ENCODE data around the gene NUDT5.

Gene NUDT5

GRCh38 chr10:12150163-12150562, 45.5 kb downstream of the NUDT5 start:
- Histone ChIP-seq H3K4ac (ENCODE audit: low read length) (no peak overlapping the region), H2BK12ac (ENCODE audit: low read length) (no peak overlapping the region), H2AK5ac (ENCODE audit: low read depth, low read length) (no peak overlapping the region), H2BK15ac (ENCODE audit: low read length) (no peak overlapping the region), H3K9me3 (replicated peaks in 1 of 2; ENCODE audit: control insufficient read depth in 2 of 2, insufficient read depth in 1 of 2, low read depth in 1 of 2, low read length in 2 of 2) (no peaks in the 10 kb centered on the region), H3K18ac (ENCODE audit: low read length) (no peak overlapping the region), H3K23ac (ENCODE audit: low read depth, low read length, poor library complexity) (no peak overlapping the region), H2BK5ac (ENCODE audit: low read length) (no peak overlapping the region), H4K8ac (ENCODE audit: low read depth, low read length) (no peak overlapping the region), H2BK120ac (ENCODE audit: low read depth, low read length) (no peak overlapping the region), H3K4me3 (ENCODE audit: low read length in 2 of 2) (no peak overlapping the region), H3K27me3 (ENCODE audit: control insufficient read depth in 3 of 3, insufficient read depth in 3 of 3, low read depth in 1 of 3, low read length in 3 of 3) (no peaks in the 10 kb centered on the region), H3K14ac (ENCODE audit: low read length) (no peak overlapping the region), H3K9ac (ENCODE audit: low read depth, low read length, poor library complexity) (no peak overlapping the region), H3K4me1 (ENCODE audit: control insufficient read depth in 2 of 2, insufficient read depth in 1 of 2, low read depth in 1 of 2, low read length in 2 of 2) (peaks cover 0 to 4% of the 10 kb centered on the region in 2 donors), H3K36me3 (replicated peaks in 1 of 2; ENCODE audit: control insufficient read depth in 2 of 2, insufficient read depth in 2 of 2, low read length in 2 of 2) (peaks cover 8 to 70% of the 10 kb centered on the region in 2 donors), H2AFZ (ENCODE audit: low read length) (no peak overlapping the region), H4K91ac (ENCODE audit: low read depth, low read length, poor library complexity) (no peak overlapping the region), H3K79me1 (ENCODE audit: low read depth, low read length) (no peaks in the 10 kb centered on the region), H3K27ac (replicated peaks; ENCODE audit: low read length) (no peak overlapping the region), H3K4me2 (ENCODE audit: insufficient read depth, low read length, poor library complexity, severe bottlenecking) (no peak overlapping the region)
- WGBS, 2 donors (ENCODE audit: extremely low coverage in 2 of 2, insufficient read length in 2 of 2, insufficient replicate concordance in 1 of 2) = no CpG with 5 or more reads among the region's 4 CpGs
- no peak for DNase-seq (ENCODE audit: low spot score)

- Histone ChIP-seq H3K4me1 (ENCODE audit: control insufficient read depth in 2 of 2, insufficient read depth in 1 of 2, low read depth in 1 of 2, low read length in 2 of 2) (no peaks in the 10 kb centered on the region), H3K36me3 (replicated peaks in 1 of 2; ENCODE audit: control insufficient read depth in 2 of 2, insufficient read depth in 2 of 2, low read length in 2 of 2) (peaks cover 18 to 85% of the 10 kb centered on the region in 2 donors), H3K14ac (ENCODE audit: low read length) (no peak overlapping the region), H4K91ac (ENCODE audit: low read depth, low read length, poor library complexity) (no peak overlapping the region), H2BK120ac (ENCODE audit: low read depth, low read length) (no peak overlapping the region), H2BK15ac (ENCODE audit: low read length) (no peak overlapping the region), H3K23ac (ENCODE audit: low read depth, low read length, poor library complexity) (no peak overlapping the region), H2BK5ac (ENCODE audit: low read length) (no peak overlapping the region), H3K27ac (replicated peaks; ENCODE audit: low read length) (no peak overlapping the region), H2BK12ac (ENCODE audit: low read length) (no peak overlapping the region), H3K9me3 (replicated peaks in 1 of 2; ENCODE audit: control insufficient read depth in 2 of 2, insufficient read depth in 1 of 2, low read depth in 1 of 2, low read length in 2 of 2) (no peaks in the 10 kb centered on the region), H2AFZ (ENCODE audit: low read length) (no peak overlapping the region), H3K4me3 (ENCODE audit: low read length in 2 of 2) (no peak overlapping the region), H3K4ac (ENCODE audit: low read length) (no peak overlapping the region), H2AK5ac (ENCODE audit: low read depth, low read length) (no peak overlapping the region), H3K9ac (ENCODE audit: low read depth, low read length, poor library complexity) (no peak overlapping the region), H4K8ac (ENCODE audit: low read depth, low read length) (no peak overlapping the region), H3K4me2 (ENCODE audit: insufficient read depth, low read length, poor library complexity, severe bottlenecking) (no peak overlapping the region), H3K79me1 (ENCODE audit: low read depth, low read length) (no peaks in the 10 kb centered on the region), H3K18ac (ENCODE audit: low read length) (no peak overlapping the region), H3K27me3 (ENCODE audit: control insufficient read depth in 3 of 3, insufficient read depth in 3 of 3, low read depth in 1 of 3, low read length in 3 of 3) (no peaks in the 10 kb centered on the region)
- no CpG with 5 or more reads among the region's 3 CpGs for WGBS, 2 donors (ENCODE audit: extremely low coverage in 2 of 2, insufficient read length in 2 of 2, insufficient replicate concordance in 1 of 2)
- DNase-seq (ENCODE audit: low spot score) = no peak
Observed at GRCh38 chr10:12144538-12144937, 51.2 kb downstream of the NUDT5 start.

- no peak overlapping the region for H2AK5ac ChIP-seq (ENCODE audit: low read depth, low read length)
- no peak overlapping the region for H2BK12ac ChIP-seq (ENCODE audit: low read length)
- no peaks in the 10 kb centered on the region for H3K4me1 ChIP-seq (ENCODE audit: control insufficient read depth in 2 of 2, insufficient read depth in 1 of 2, low read depth in 1 of 2, low read length in 2 of 2)
- H3K4me2 ChIP-seq (ENCODE audit: insufficient read depth, low read length, poor library complexity, severe bottlenecking) = no peak overlapping the region
- H3K79me1 ChIP-seq (ENCODE audit: low read depth, low read length) = no peaks in the 10 kb centered on the region
- no peak overlapping the region for H4K8ac ChIP-seq (ENCODE audit: low read depth, low read length)
- H3K4me3 ChIP-seq (ENCODE audit: low read length in 2 of 2) = no peak overlapping the region
- H3K23ac ChIP-seq (ENCODE audit: low read depth, low read length, poor library complexity) = no peak overlapping the region
- H3K18ac ChIP-seq (ENCODE audit: low read length) = no peak overlapping the region
- no peak overlapping the region for H3K14ac ChIP-seq (ENCODE audit: low read length)
- H2BK5ac ChIP-seq (ENCODE audit: low read length) = no peak overlapping the region
- H3K9ac ChIP-seq (ENCODE audit: low read depth, low read length, poor library complexity) = no peak overlapping the region
- H3K4ac ChIP-seq (ENCODE audit: low read length) = no peak overlapping the region
- no peaks in the 10 kb centered on the region for H3K9me3 ChIP-seq (replicated peaks in 1 of 2; ENCODE audit: control insufficient read depth in 2 of 2, insufficient read depth in 1 of 2, low read depth in 1 of 2, low read length in 2 of 2)
- H3K27me3 ChIP-seq (ENCODE audit: control insufficient read depth in 3 of 3, insufficient read depth in 3 of 3, low read depth in 1 of 3, low read length in 3 of 3) = no peaks in the 10 kb centered on the region
- H2BK15ac ChIP-seq (ENCODE audit: low read length) = no peak overlapping the region
- peaks cover 18 to 92% of the 10 kb centered on the region in 2 donors for H3K36me3 ChIP-seq (replicated peaks in 1 of 2; ENCODE audit: control insufficient read depth in 2 of 2, insufficient read depth in 2 of 2, low read length in 2 of 2)
- no CpG with 5 or more reads among the region's 1 CpG for WGBS, 2 donors (ENCODE audit: extremely low coverage in 2 of 2, insufficient read length in 2 of 2, insufficient replicate concordance in 1 of 2)
- no peak overlapping the region for H3K27ac ChIP-seq (replicated peaks; ENCODE audit: low read length)
- no peak overlapping the region for H4K91ac ChIP-seq (ENCODE audit: low read depth, low read length, poor library complexity)
- no peak overlapping the region for H2BK120ac ChIP-seq (ENCODE audit: low read depth, low read length)
- no peak for DNase-seq (ENCODE audit: low spot score)
- no peak overlapping the region for H2AFZ ChIP-seq (ENCODE audit: low read length)
Observed at GRCh38 chr10:12140038-12140437, 55.7 kb downstream of the NUDT5 start.

GRCh38 chr10:12135631-12136030, 60.1 kb downstream of the NUDT5 start:
- Histone ChIP-seq H4K8ac (ENCODE audit: low read depth, low read length) (no peak overlapping the region), H2BK12ac (ENCODE audit: low read length) (no peak overlapping the region), H3K36me3 (replicated peaks in 1 of 2; ENCODE audit: control insufficient read depth in 2 of 2, insufficient read depth in 2 of 2, low read length in 2 of 2) (peaks cover 9 to 76% of the 10 kb centered on the region in 2 donors), H2BK120ac (ENCODE audit: low read depth, low read length) (no peak overlapping the region), H4K91ac (ENCODE audit: low read depth, low read length, poor library complexity) (no peak overlapping the region), H3K9ac (ENCODE audit: low read depth, low read length, poor library complexity) (no peak overlapping the region), H3K4ac (ENCODE audit: low read length) (no peak overlapping the region), H3K14ac (ENCODE audit: low read length) (no peak overlapping the region), H3K23ac (ENCODE audit: low read depth, low read length, poor library complexity) (no peak overlapping the region), H2BK5ac (ENCODE audit: low read length) (no peak overlapping the region), H3K79me1 (ENCODE audit: low read depth, low read length) (no peaks in the 10 kb centered on the region), H3K9me3 (replicated peaks in 1 of 2; ENCODE audit: control insufficient read depth in 2 of 2, insufficient read depth in 1 of 2, low read depth in 1 of 2, low read length in 2 of 2) (no peaks in the 10 kb centered on the region), H2AK5ac (ENCODE audit: low read depth, low read length) (no peak overlapping the region), H2AFZ (ENCODE audit: low read length) (no peak overlapping the region), H3K4me3 (ENCODE audit: low read length in 2 of 2) (no peak overlapping the region), H3K4me2 (ENCODE audit: insufficient read depth, low read length, poor library complexity, severe bottlenecking) (no peak overlapping the region), H2BK15ac (ENCODE audit: low read length) (no peak overlapping the region), H3K4me1 (ENCODE audit: control insufficient read depth in 2 of 2, insufficient read depth in 1 of 2, low read depth in 1 of 2, low read length in 2 of 2) (no peaks in the 10 kb centered on the region), H3K18ac (ENCODE audit: low read length) (no peak overlapping the region), H3K27ac (replicated peaks; ENCODE audit: low read length) (no peak overlapping the region), H3K27me3 (ENCODE audit: control insufficient read depth in 3 of 3, insufficient read depth in 3 of 3, low read depth in 1 of 3, low read length in 3 of 3) (no peaks in the 10 kb centered on the region)
- DNase-seq (ENCODE audit: low spot score) = no peak
- WGBS, 2 donors (ENCODE audit: extremely low coverage in 2 of 2, insufficient read length in 2 of 2, insufficient replicate concordance in 1 of 2) = no CpG with 5 or more reads among the region's 3 CpGs
